GM13976 (cell line): ENCODE results near the gene TUBA8.

Source experiments
- DNase-seq: peaks from one replicate; pipeline ENCODE4 v3.0.0; 2012; ENCODE audit warnings: low spot score
- CTCF ChIP-seq: IDR thresholded peaks from 2 replicates; pipeline ENCODE4 v1.5.1; 2012; ENCODE audit warnings: borderline replicate concordance, mild to moderate bottlenecking; ENCODE audit not compliant: insufficient read depth; ENCODE audit errors: extremely low read depth, missing control alignments, control extremely low read depth
- in situ Hi-C: fragments of 300-500 bp; cut with MboI; formaldehyde crosslinking; loops from one replicate; pipeline ENCODE4 v1.12.0; 2022; ENCODE audit warnings: low sequenced_read_pairs, mixed read lengths, inconsistent platforms; ENCODE audit not compliant: unreplicated experiment

Gene TUBA8

GRCh38 chr22:18093661-18094060 lies 16.9 kb upstream of the TUBA8 start:
- TF ChIP-seq CTCF: no peak
- in situ Hi-C loops: no loop called here

GRCh38 chr22:18095101-18095805 lies 15.4 kb upstream of the TUBA8 start:
- no peak for DNase-seq
- in situ Hi-C loops: no loop called here
- TF ChIP-seq CTCF: no peak

More at GRCh38 chr22:18093661-18094060, 16.9 kb upstream of the TUBA8 start:
- DNase-seq: no peak

- in situ Hi-C loops: no loop called here
- TF ChIP-seq CTCF: no peak
- DNase-seq: no peak
Measured at GRCh38 chr22:18096823-18097222, 13.8 kb upstream of the TUBA8 start.

GRCh38 chr22:18100781-18101180 lies 9.8 kb upstream of the TUBA8 start:
- in situ Hi-C loops: no loop called here
- no peak for DNase-seq
- no peak for TF ChIP-seq CTCF

DNA sequence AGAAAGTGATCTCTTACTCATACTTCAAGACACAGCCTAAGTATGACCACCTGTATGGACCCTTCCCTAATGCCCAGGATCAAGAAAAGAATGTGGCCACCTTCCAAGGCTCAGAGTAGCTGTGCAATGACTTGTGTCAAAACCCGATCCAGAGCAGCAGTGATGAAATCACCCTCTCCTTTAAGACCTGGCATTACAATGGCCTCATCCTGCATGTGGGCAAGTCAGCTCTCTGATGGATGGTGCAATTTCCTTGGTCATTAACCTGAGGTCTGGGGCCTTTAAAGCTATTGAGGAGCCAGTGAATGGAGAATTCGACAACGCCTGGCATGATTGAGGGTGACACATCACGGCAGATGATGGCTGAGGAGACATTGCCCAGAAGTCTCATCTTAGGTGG lies 9.1 kb upstream of the TUBA8 start:
- in situ Hi-C loops: no loop called here
- no peak for TF ChIP-seq CTCF
- no peak for DNase-seq

DNA sequence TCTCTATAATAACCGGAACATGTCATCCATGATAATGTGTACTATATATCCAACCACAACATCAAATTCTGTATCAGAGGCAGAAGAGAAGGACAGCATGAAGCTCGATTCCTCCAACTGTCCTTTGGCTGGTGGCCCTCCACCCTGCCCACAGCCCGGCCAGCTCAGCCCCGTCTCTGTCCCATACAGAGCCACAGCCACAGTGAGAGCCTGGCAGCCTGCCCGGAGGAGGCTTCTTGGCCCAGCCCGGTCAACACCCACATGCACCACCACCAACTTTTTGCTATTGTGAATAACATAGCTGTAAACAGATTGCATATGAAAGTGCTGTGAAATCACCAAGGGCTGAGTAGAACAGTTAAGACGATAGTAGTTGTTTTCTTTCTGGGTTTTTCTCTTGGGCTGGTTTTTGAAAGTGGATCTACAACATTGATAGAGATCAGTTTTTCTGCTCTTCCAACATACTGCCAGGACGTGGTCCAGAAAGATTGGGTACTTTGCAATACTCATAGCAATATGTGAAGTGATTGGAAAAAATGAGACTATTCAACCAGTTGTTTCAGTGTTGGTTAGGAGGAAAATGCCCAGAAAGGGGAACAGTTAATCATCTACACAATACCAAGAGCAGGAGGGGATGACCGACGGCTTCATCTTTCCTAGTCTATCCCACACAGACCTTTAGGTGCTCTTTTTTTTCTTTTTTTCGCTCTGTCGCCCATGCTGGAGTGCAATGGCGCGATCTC lies 6.9 kb upstream of the TUBA8 start:
- TF ChIP-seq CTCF: no peak
- DNase-seq: no peak
- in situ Hi-C loops: no loop called here
